IPS-NIHi7 (cell line): Measurements from ENCODE around the gene ABLIM3.

Experiments
- DNase-seq: peaks from one replicate; pipeline ENCODE4 v3.0.0; 2012; ENCODE audit warnings: mixed read lengths; ENCODE audit errors: extremely low spot score

ABLIM3 gene

GRCh38 chr5:149280802-149281201, 139.5 kb downstream of the ABLIM3 start:
- DNase-seq: no peak

- DNase-seq: no peak
Measured at GRCh38 chr5:149282027-149282965, 141.0 kb downstream of the ABLIM3 start.

- no peak for DNase-seq
Measured at GRCh38 chr5:149282966-149283332, 141.7 kb downstream of the ABLIM3 start.

GRCh38 chr5:149283626-149284480, 142.6 kb downstream of the ABLIM3 start:
- DNase-seq: no peak

- no peak for DNase-seq
Measured at GRCh38 chr5:149284501-149284900, 143.2 kb downstream of the ABLIM3 start.

- DNase-seq: no peak
Measured at GRCh38 chr5:149285153-149285552, 143.9 kb downstream of the ABLIM3 start.

- DNase-seq: no peak
Measured at GRCh38 chr5:149288436-149288835, 147.1 kb downstream of the ABLIM3 start.

- no peak for DNase-seq
Measured at GRCh38 chr5:149289301-149289700, 148.0 kb downstream of the ABLIM3 start.

- DNase-seq: no peak
Measured at GRCh38 chr5:149294872-149295829, 153.9 kb downstream of the ABLIM3 start.

- DNase-seq: no peak
Measured at GRCh38 chr5:149297340-149298025, 156.2 kb downstream of the ABLIM3 start.

GRCh38 chr5:149298163-149298562, 156.9 kb downstream of the ABLIM3 start:
- no peak for DNase-seq

- no peak for DNase-seq
Measured at GRCh38 chr5:149298842-149299404, 157.6 kb downstream of the ABLIM3 start.

- DNase-seq: no peak
Measured at GRCh38 chr5:149299451-149300054, 158.3 kb downstream of the ABLIM3 start.

- DNase-seq: no peak
Measured at GRCh38 chr5:149300441-149300840, 159.1 kb downstream of the ABLIM3 start.

- no peak for DNase-seq
Measured at GRCh38 chr5:149301049-149301743, 159.9 kb downstream of the ABLIM3 start.

GRCh38 chr5:149301744-149302380, 160.6 kb downstream of the ABLIM3 start:
- no peak for DNase-seq

- no peak for DNase-seq
Measured at GRCh38 chr5:149302641-149303040, 161.3 kb downstream of the ABLIM3 start.

- no peak for DNase-seq
Measured at GRCh38 chr5:149303210-149303609, 161.9 kb downstream of the ABLIM3 start.
